HEK293 (cell line): ENCODE data around the gene FANCE.

Experiments
- CTCF ChIA-PET: fragments of 350-600 bp; formaldehyde crosslinking; extraction: SDS; loops from one replicate; lab custom pipeline; 2021; ENCODE audit warnings: antibody characterized with exemption; lab: Yijun Ruan, JAX
- POLR2A ChIA-PET: fragments of 300-600 bp; formaldehyde crosslinking; extraction: SDS; loops from one replicate; lab custom pipeline; 2020; ENCODE audit warnings: antibody characterized with exemption, inconsistent platforms; lab: Yijun Ruan, JAX
- H3K27ac ChIP-seq: fragments of 200-500 bp; sonication (Bioruptor generic); 2 replicates; pipeline ENCODE4 v1.5.1; 2014; ENCODE audit warnings: low read depth, low read length, control low read depth, inconsistent platforms; ENCODE audit errors: extremely low read depth
- H3K36me3 ChIP-seq, 2 experiments: fragments of 200-500 bp in 1 of 2; sonication (Bioruptor generic) in 1 of 2; 1 replicate in 1 of 2; 2 replicates in 1 of 2; pipeline ENCODE4 v1.5.1; 2014 to 2017; ENCODE audit warnings: inconsistent platforms in 2 of 2, low read length in 2 of 2; ENCODE audit not compliant: control insufficient read depth in 2 of 2, insufficient read depth in 1 of 2
- H3K4me1 ChIP-seq: fragments of 200-500 bp; sonication (Bioruptor generic); 2 replicates; pipeline ENCODE4 v1.5.1; 2014; ENCODE audit warnings: mild to moderate bottlenecking, low read length, inconsistent platforms; ENCODE audit not compliant: control insufficient read depth, insufficient read depth
- H3K4me3 ChIP-seq: 2 replicates; pipeline ENCODE4 v1.5.1; 2011; ENCODE audit warnings: low read depth, mild to moderate bottlenecking, control low read depth, low read length, moderate library complexity
- H3K9me3 ChIP-seq: fragments of 200-500 bp; sonication (Bioruptor generic); 2 replicates; pipeline ENCODE4 v1.5.1; 2014; ENCODE audit warnings: low read depth, low read length, inconsistent platforms; ENCODE audit not compliant: control insufficient read depth, insufficient read depth
- BCL11A ChIP-seq: fragments of 450-650 bp; formaldehyde crosslinking; IDR thresholded peaks from 2 replicates; pipeline ENCODE4 v1.5.1; 2016; ENCODE audit warnings: low read depth, missing biosample characterization, missing genetic modification characterization
- GLI4 ChIP-seq: fragments of 450-650 bp; formaldehyde crosslinking; IDR thresholded peaks from 2 replicates; pipeline ENCODE4 v1.5.1; 2016; ENCODE audit warnings: missing biosample characterization, missing genetic modification characterization
- KLF7 ChIP-seq: fragments of 450-650 bp; formaldehyde crosslinking; IDR thresholded peaks from 2 replicates; pipeline ENCODE4 v1.5.1; 2016; ENCODE audit warnings: missing biosample characterization, missing genetic modification characterization, borderline replicate concordance
- MYNN ChIP-seq: fragments of 450-650 bp; formaldehyde crosslinking; IDR thresholded peaks from 2 replicates; pipeline ENCODE4 v1.5.1; 2016; ENCODE audit warnings: missing biosample characterization, missing genetic modification characterization, borderline replicate concordance
- OSR2 ChIP-seq: fragments of 450-650 bp; formaldehyde crosslinking; IDR thresholded peaks from 2 replicates; pipeline ENCODE4 v1.5.1; 2016; ENCODE audit warnings: missing biosample characterization, missing genetic modification characterization
- SALL2 ChIP-seq: fragments of 450-650 bp; formaldehyde crosslinking; IDR thresholded peaks from 2 replicates; pipeline ENCODE4 v1.5.0; 2017; ENCODE audit warnings: missing biosample characterization, mild to moderate bottlenecking, missing genetic modification characterization, borderline replicate concordance
- SCRT1 ChIP-seq: fragments of 450-650 bp; formaldehyde crosslinking; IDR thresholded peaks from 2 replicates; pipeline ENCODE4 v1.5.1; 2016; ENCODE audit warnings: missing biosample characterization, missing genetic modification characterization, borderline replicate concordance
- SCRT2 ChIP-seq: fragments of 450-650 bp; formaldehyde crosslinking; IDR thresholded peaks from 2 replicates; pipeline ENCODE4 v1.5.1; 2016; ENCODE audit warnings: missing biosample characterization, missing genetic modification characterization
- TRIM28 ChIP-seq: IDR thresholded peaks from 2 replicates; pipeline ENCODE4 v1.6.1; 2011; ENCODE audit warnings: low read length, control low read depth, borderline replicate concordance
- ZBTB1 ChIP-seq: fragments of 450-650 bp; formaldehyde crosslinking; IDR thresholded peaks from 2 replicates; pipeline ENCODE4 v1.5.1; 2016; ENCODE audit warnings: missing biosample characterization, missing genetic modification characterization
- ZBTB20 ChIP-seq: fragments of 450-650 bp; formaldehyde crosslinking; IDR thresholded peaks from 2 replicates; pipeline ENCODE4 v1.5.1; 2016; ENCODE audit warnings: missing biosample characterization, missing genetic modification characterization
- ZBTB7A ChIP-seq: fragments of 450-650 bp; formaldehyde crosslinking; IDR thresholded peaks from 2 replicates; pipeline ENCODE4 v1.5.1; 2016; ENCODE audit warnings: low read depth, missing biosample characterization, missing genetic modification characterization
- ZFHX2 ChIP-seq: fragments of 450-650 bp; formaldehyde crosslinking; conservative IDR thresholded peaks from 2 replicates; pipeline ENCODE4 v1.5.1; 2016; ENCODE audit warnings: missing biosample characterization, missing genetic modification characterization
- ZNF140 ChIP-seq: fragments of 450-650 bp; formaldehyde crosslinking; IDR thresholded peaks from 2 replicates; pipeline ENCODE4 v1.5.1; 2016; ENCODE audit warnings: missing biosample characterization, missing genetic modification characterization
- ZNF175 ChIP-seq: fragments of 450-650 bp; formaldehyde crosslinking; IDR thresholded peaks from 2 replicates; pipeline ENCODE4 v1.5.1; 2016; ENCODE audit warnings: missing biosample characterization, missing genetic modification characterization
- ZNF23 ChIP-seq: fragments of 450-650 bp; formaldehyde crosslinking; IDR thresholded peaks from 2 replicates; pipeline ENCODE4 v1.5.1; 2016; ENCODE audit warnings: missing biosample characterization, missing genetic modification characterization, borderline replicate concordance
- ZNF248 ChIP-seq: fragments of 450-650 bp; formaldehyde crosslinking; IDR thresholded peaks from 2 replicates; pipeline ENCODE4 v1.5.1; 2017; ENCODE audit warnings: missing biosample characterization, missing genetic modification characterization
- ZNF274 ChIP-seq, 2 experiments: fragments of 200-500 bp in 1 of 2; fragments of 450-650 bp in 1 of 2; sonication (Bioruptor generic) in 1 of 2; formaldehyde crosslinking in 1 of 2; IDR thresholded peaks; 2 replicates each; pipeline versions ENCODE4 v1.5.1 to v1.6.1; 2014 to 2016; ENCODE audit warnings: borderline replicate concordance in 1 of 2, inconsistent platforms in 1 of 2, low read length in 1 of 2, missing biosample characterization in 1 of 2, missing genetic modification characterization in 1 of 2
- ZNF311 ChIP-seq: fragments of 450-650 bp; formaldehyde crosslinking; IDR thresholded peaks from 2 replicates; pipeline ENCODE4 v1.5.1; 2017; ENCODE audit warnings: missing biosample characterization, missing genetic modification characterization, borderline replicate concordance
- ZNF37A ChIP-seq: fragments of 450-650 bp; IDR thresholded peaks from 2 replicates; pipeline ENCODE4 v1.5.1; 2018; ENCODE audit warnings: missing biosample characterization, missing genetic modification characterization
- ZNF416 ChIP-seq: fragments of 450-650 bp; formaldehyde crosslinking; IDR thresholded peaks from 2 replicates; pipeline ENCODE4 v1.5.1; 2016; ENCODE audit warnings: missing biosample characterization, missing genetic modification characterization
- ZNF521 ChIP-seq: fragments of 450-650 bp; formaldehyde crosslinking; IDR thresholded peaks from 2 replicates; pipeline ENCODE4 v1.5.1; 2017; ENCODE audit warnings: missing biosample characterization, mild to moderate bottlenecking, missing genetic modification characterization
- ZNF529 ChIP-seq: fragments of 450-650 bp; formaldehyde crosslinking; IDR thresholded peaks from 2 replicates; pipeline ENCODE4 v1.5.1; 2017; ENCODE audit warnings: missing genetic modification characterization, missing biosample characterization; ENCODE audit not compliant: insufficient replicate concordance
- ZNF544 ChIP-seq: fragments of 450-650 bp; formaldehyde crosslinking; IDR thresholded peaks from 2 replicates; pipeline ENCODE4 v1.5.0; 2017; ENCODE audit warnings: missing biosample characterization, missing genetic modification characterization
- ZNF558 ChIP-seq: fragments of 450-650 bp; formaldehyde crosslinking; IDR thresholded peaks from 2 replicates; pipeline ENCODE4 v1.5.1; 2016; ENCODE audit warnings: missing biosample characterization, missing genetic modification characterization
- ZNF580 ChIP-seq: fragments of 450-650 bp; formaldehyde crosslinking; IDR thresholded peaks from 2 replicates; pipeline ENCODE4 v1.5.1; 2016; ENCODE audit warnings: missing biosample characterization, missing genetic modification characterization
- ZNF596 ChIP-seq: fragments of 450-650 bp; IDR thresholded peaks from 2 replicates; pipeline ENCODE4 v1.5.0; 2018; ENCODE audit warnings: missing biosample characterization, mild to moderate bottlenecking, missing genetic modification characterization, moderate library complexity
- ZNF600 ChIP-seq: fragments of 450-650 bp; formaldehyde crosslinking; IDR thresholded peaks from 2 replicates; pipeline ENCODE4 v1.5.1; 2016; ENCODE audit warnings: missing biosample characterization, missing genetic modification characterization
- ZNF654 ChIP-seq: fragments of 450-650 bp; formaldehyde crosslinking; IDR thresholded peaks from 2 replicates; pipeline ENCODE4 v1.5.1; 2016; ENCODE audit warnings: low read depth, missing biosample characterization, missing genetic modification characterization
- ZNF776 ChIP-seq: fragments of 450-650 bp; formaldehyde crosslinking; IDR thresholded peaks from 2 replicates; pipeline ENCODE4 v1.5.0; 2017; ENCODE audit warnings: missing biosample characterization, missing genetic modification characterization, borderline replicate concordance
- ZNF785 ChIP-seq: fragments of 450-650 bp; formaldehyde crosslinking; IDR thresholded peaks from 2 replicates; pipeline ENCODE4 v1.5.1; 2016; ENCODE audit warnings: missing biosample characterization, missing genetic modification characterization
- ZSCAN23 ChIP-seq: fragments of 450-650 bp; formaldehyde crosslinking; IDR thresholded peaks from 2 replicates; pipeline ENCODE4 v1.5.1; 2016; ENCODE audit warnings: missing biosample characterization, missing genetic modification characterization
- TF ChIP-seq, protein P1 (sequence below): fragments of 450-650 bp; formaldehyde crosslinking; IDR thresholded peaks from 2 replicates; pipeline ENCODE4 v1.5.1; 2017; ENCODE audit warnings: missing biosample characterization, missing genetic modification characterization
- TF ChIP-seq, protein P2 (sequence below): fragments of 450-650 bp; formaldehyde crosslinking; IDR thresholded peaks from 2 replicates; pipeline ENCODE4 v1.5.1; 2016; ENCODE audit warnings: missing biosample characterization, missing genetic modification characterization, low read depth

Gene FANCE

GRCh38 chr6:35453236-35453635 lies 1.1 kb downstream of the FANCE start (continued):
- TF ChIP-seq ZNF274 (IDR thresholded peaks at IDR 0.05; ENCODE audit: low read length) (no peak), ZNF274 (tag by site-specific recombination; IDR thresholded peaks at IDR 0.05; ENCODE audit: borderline replicate concordance) (no peak), ZFHX2 (tag by site-specific recombination) (0 out of 2 replicates have a peak, but pooled peaks have one; percentile 4)
- TF ChIP-seq, all 188 proteins: peak for 2

DNA sequence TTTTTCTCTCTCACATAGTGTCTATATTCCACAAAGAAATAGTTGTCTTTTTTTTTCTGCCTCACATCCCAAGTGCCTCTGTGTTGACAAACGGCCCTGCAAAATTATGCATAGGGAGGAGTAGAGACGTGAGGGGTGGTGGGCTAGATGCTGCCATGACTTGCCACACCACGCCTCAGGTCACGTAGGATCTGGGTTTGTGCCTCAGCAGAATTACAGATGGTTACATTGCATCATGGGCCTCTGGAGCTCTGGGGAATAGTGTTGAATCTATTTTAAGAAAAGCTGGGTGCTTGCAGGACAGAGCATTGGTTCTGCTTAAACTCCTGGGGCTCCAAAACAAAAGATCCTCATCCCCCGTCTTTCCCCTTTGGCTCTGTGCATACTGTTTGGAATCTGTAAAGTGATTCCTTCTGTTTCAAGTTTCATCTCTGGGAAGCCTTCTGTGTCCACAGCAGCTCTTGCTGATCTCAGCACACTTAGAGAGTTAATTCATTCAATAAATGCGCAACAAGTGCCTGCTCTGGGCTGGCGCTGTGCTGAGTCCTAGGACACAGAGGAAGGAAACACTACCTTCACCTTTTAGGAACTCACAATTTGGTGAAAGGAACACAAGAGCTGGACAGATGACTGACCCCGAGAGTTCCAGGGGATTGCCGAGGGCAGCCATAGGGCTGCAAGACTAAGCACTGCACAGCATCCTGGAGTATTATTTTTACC lies 2.4 kb downstream of the FANCE start:
- no peaks in the 10 kb centered on the region for H3K9me3 ChIP-seq
- ChIA-PET CTCF (interaction anchor here (0.6 to 10.3 kb wide), 6 partner anchors 13 to 573 kb away, joined by 3 to 149 read pairs (median 4); partner anchors contain the start of genes MAPK14, PPARD and RPL10A), POLR2A (interaction anchor here (1.1 to 5.8 kb wide), 2 partner anchors 15 to 17 kb away, joined by 3 to 56 read pairs; partner anchors contain the start of gene RPL10A)
- peak overlapping the region; percentile 27 for H3K27ac ChIP-seq
- peaks cover 14 to 38% of the 10 kb centered on the region in 2 experiments for H3K36me3 ChIP-seq
- no peak overlapping the region for H3K4me3 ChIP-seq
- H3K4me1 ChIP-seq, result peaks cover 23% of the 10 kb centered on the region
- TF ChIP-seq ZNF776 (tag by site-specific recombination) (no peak), SCRT1 (tag by site-specific recombination) (peak; percentile 94), ZNF175 (tag by site-specific recombination) (no peak), ZNF140 (tag by site-specific recombination) (no peak), ZNF529 (tag by site-specific recombination) (no peak), GLI4 (tag by site-specific recombination) (no peak), ZNF37A (tag by site-specific recombination) (no peak), ZNF416 (no peak), BCL11A (tag by site-specific recombination) (no peak), SALL2 (no peak), ZBTB1 (no peak), MYNN (tag by site-specific recombination) (no peak), ZBTB7A (tag by site-specific recombination) (no peak), ZNF311 (tag by site-specific recombination) (no peak), ZNF654 (tag by site-specific recombination) (no peak), ZNF23 (tag by site-specific recombination) (no peak), ZNF600 (tag by site-specific recombination) (0 out of 2 replicates have a peak, but pooled peaks have one; percentile 5), ZNF248 (tag by site-specific recombination) (no peak), TRIM28 (no peak), ZNF558 (tag by site-specific recombination) (0 out of 2 replicates have a peak, but pooled peaks have one; percentile 3), ZNF785 (no peak), ZSCAN23 (tag by site-specific recombination) (no peak), ZNF521 (tag by site-specific recombination) (no peak), ZNF544 (tag by site-specific recombination) (no peak), SCRT2 (tag by site-specific recombination) (peak; percentile 98), ZBTB20 (no peak), KLF7 (tag by site-specific recombination) (no peak), ZNF580 (tag by site-specific recombination) (no peak), ZNF596 (tag by site-specific recombination) (no peak), OSR2 (peak; percentile 22; the same call in 1 of the 2 replicates)
- TF ChIP-seq, protein P1, sequence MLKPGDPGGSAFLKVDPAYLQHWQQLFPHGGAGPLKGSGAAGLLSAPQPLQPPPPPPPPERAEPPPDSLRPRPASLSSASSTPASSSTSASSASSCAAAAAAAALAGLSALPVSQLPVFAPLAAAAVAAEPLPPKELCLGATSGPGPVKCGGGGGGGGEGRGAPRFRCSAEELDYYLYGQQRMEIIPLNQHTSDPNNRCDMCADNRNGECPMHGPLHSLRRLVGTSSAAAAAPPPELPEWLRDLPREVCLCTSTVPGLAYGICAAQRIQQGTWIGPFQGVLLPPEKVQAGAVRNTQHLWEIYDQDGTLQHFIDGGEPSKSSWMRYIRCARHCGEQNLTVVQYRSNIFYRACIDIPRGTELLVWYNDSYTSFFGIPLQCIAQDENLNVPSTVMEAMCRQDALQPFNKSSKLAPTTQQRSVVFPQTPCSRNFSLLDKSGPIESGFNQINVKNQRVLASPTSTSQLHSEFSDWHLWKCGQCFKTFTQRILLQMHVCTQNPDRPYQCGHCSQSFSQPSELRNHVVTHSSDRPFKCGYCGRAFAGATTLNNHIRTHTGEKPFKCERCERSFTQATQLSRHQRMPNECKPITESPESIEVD (tag by site-specific recombination), result no peak
- TF ChIP-seq, protein P2, sequence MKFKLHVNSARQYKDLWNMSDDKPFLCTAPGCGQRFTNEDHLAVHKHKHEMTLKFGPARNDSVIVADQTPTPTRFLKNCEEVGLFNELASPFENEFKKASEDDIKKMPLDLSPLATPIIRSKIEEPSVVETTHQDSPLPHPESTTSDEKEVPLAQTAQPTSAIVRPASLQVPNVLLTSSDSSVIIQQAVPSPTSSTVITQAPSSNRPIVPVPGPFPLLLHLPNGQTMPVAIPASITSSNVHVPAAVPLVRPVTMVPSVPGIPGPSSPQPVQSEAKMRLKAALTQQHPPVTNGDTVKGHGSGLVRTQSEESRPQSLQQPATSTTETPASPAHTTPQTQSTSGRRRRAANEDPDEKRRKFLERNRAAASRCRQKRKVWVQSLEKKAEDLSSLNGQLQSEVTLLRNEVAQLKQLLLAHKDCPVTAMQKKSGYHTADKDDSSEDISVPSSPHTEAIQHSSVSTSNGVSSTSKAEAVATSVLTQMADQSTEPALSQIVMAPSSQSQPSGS, result no peak
